Central memory CD8-positive, alpha-beta T cell (primary cell): ENCODE results near the gene CYP4B1.
"Not testable (repeated sequence)": the region's sequence is repeated elsewhere in the genome, so short reads cannot be mapped to it uniquely, and the experiment has no call there.

Source experiments
- ATAC-seq: fragments of 150-1000 bp; cut with Tn5 transposase; replicated peaks from 2 replicates; pipeline ENCODE4 v1.10.0; 2022; ENCODE audit warnings: mild to moderate bottlenecking, moderate FRiP score, moderate number of reproducible peaks; ENCODE audit not compliant: poor library complexity, severe bottlenecking; ENCODE audit errors: extremely low read depth
- DNase-seq, 2 donors: peaks; one replicate each; pipeline ENCODE4 v3.0.0; 2021; ENCODE audit warnings: low spot score in 2 of 2
- H3K27ac Mint-ChIP-seq: one replicate; pipeline ENCODE4 v1.8.0; 2022; ENCODE audit warnings: low read depth, mild to moderate bottlenecking, moderate library complexity, mixed read lengths
- H3K27me3 Mint-ChIP-seq: one replicate; pipeline ENCODE4 v1.8.0; 2022; ENCODE audit warnings: mixed read lengths
- H3K36me3 Mint-ChIP-seq: one replicate; pipeline ENCODE4 v1.8.0; 2022; ENCODE audit warnings: mild to moderate bottlenecking, moderate library complexity, mixed read lengths; ENCODE audit not compliant: insufficient read depth
- H3K4me1 Mint-ChIP-seq: one replicate; pipeline ENCODE4 v1.8.0; 2022; ENCODE audit warnings: mixed read lengths
- H3K4me3 Mint-ChIP-seq: one replicate; pipeline ENCODE4 v1.8.0; 2022; ENCODE audit warnings: mild to moderate bottlenecking, moderate library complexity, mixed read lengths
- H3K9me3 Mint-ChIP-seq: one replicate; pipeline ENCODE4 v1.8.0; 2022; ENCODE audit warnings: mixed read lengths

The CYP4B1 gene

GRCh38 chr1:46798810-46799209 lies at the start of gene CYP4B1:
Gene CYP4B1, plus strand, starts transcription at chr1:46799046. Its CDS starts 36 bp downstream, at chr1:46799082.
- Mint-ChIP-seq H3K27me3 (peaks cover 59% of the 10 kb centered on the region), H3K27ac (no peak within 1 kb of the TSS), H3K9me3 (no peaks in the 10 kb centered on the region), H3K4me3 (no peak within 1 kb of the TSS), H3K4me1 (no peaks in the 10 kb centered on the region), H3K36me3 (peaks cover 2% of the 10 kb centered on the region)
- DNase-seq (no peak), ATAC-seq (no peak)

GRCh38 chr1:46749404-46749803 lies 49.4 kb upstream of the CYP4B1 start:
- H3K4me3 Mint-ChIP-seq: no peak overlapping the region
- H3K9me3 Mint-ChIP-seq: no peaks in the 10 kb centered on the region
- H3K27me3 Mint-ChIP-seq: peaks cover 86% of the 10 kb centered on the region
- ATAC-seq (no peak), DNase-seq (no peak)
- H3K4me1 Mint-ChIP-seq: no peaks in the 10 kb centered on the region
- no peaks in the 10 kb centered on the region for H3K36me3 Mint-ChIP-seq
- no peak overlapping the region for H3K27ac Mint-ChIP-seq

- H3K36me3 Mint-ChIP-seq: no peaks in the 10 kb centered on the region
- no peak overlapping the region for H3K4me3 Mint-ChIP-seq
- ATAC-seq (no peak), DNase-seq (no peak)
- H3K4me1 Mint-ChIP-seq: no peaks in the 10 kb centered on the region
- peaks cover 86% of the 10 kb centered on the region for H3K27me3 Mint-ChIP-seq
- H3K27ac Mint-ChIP-seq: no peak overlapping the region
- no peaks in the 10 kb centered on the region for H3K9me3 Mint-ChIP-seq
These were observed 48.9 kb upstream of the CYP4B1 start for GRCh38 chr1:46749921-46750404.

GRCh38 chr1:46753985-46754384 lies 44.9 kb upstream of the CYP4B1 start:
- Mint-ChIP-seq H3K9me3 (no peaks in the 10 kb centered on the region), H3K4me3 (no peak overlapping the region), H3K36me3 (no peaks in the 10 kb centered on the region), H3K4me1 (no peaks in the 10 kb centered on the region), H3K27me3 (peaks cover 94% of the 10 kb centered on the region), H3K27ac (no peak overlapping the region)
- no peak for ATAC-seq
- DNase-seq: no peak

GRCh38 chr1:46754707-46755106 lies 44.1 kb upstream of the CYP4B1 start:
- not testable (repeated sequence) for H3K27ac Mint-ChIP-seq, H3K4me3 Mint-ChIP-seq, H3K36me3 Mint-ChIP-seq, H3K4me1 Mint-ChIP-seq, DNase-seq, H3K9me3 Mint-ChIP-seq, ATAC-seq
- H3K27me3 Mint-ChIP-seq: peaks cover 89% of the 10 kb centered on the region

GRCh38 chr1:46755121-46755520 lies 43.7 kb upstream of the CYP4B1 start:
- Mint-ChIP-seq H3K36me3 (no peaks in the 10 kb centered on the region), H3K9me3 (no peaks in the 10 kb centered on the region), H3K27ac (no peak overlapping the region), H3K27me3 (peaks cover 89% of the 10 kb centered on the region), H3K4me1 (no peaks in the 10 kb centered on the region), H3K4me3 (no peak overlapping the region)
- no peak for ATAC-seq
- DNase-seq: no peak

GRCh38 chr1:46757247-46757955 lies 41.4 kb upstream of the CYP4B1 start:
- H3K27me3 Mint-ChIP-seq: peaks cover 85% of the 10 kb centered on the region
- no peak overlapping the region for H3K4me3 Mint-ChIP-seq
- H3K9me3 Mint-ChIP-seq: no peaks in the 10 kb centered on the region
- no peaks in the 10 kb centered on the region for H3K4me1 Mint-ChIP-seq
- H3K27ac Mint-ChIP-seq: no peak overlapping the region
- DNase-seq: no peak
- H3K36me3 Mint-ChIP-seq: no peaks in the 10 kb centered on the region
- ATAC-seq: no peak

- DNase-seq (no peak), ATAC-seq (no peak)
- H3K27ac Mint-ChIP-seq: no peak overlapping the region
- H3K4me3 Mint-ChIP-seq: no peak overlapping the region
- no peaks in the 10 kb centered on the region for H3K36me3 Mint-ChIP-seq
- no peaks in the 10 kb centered on the region for H3K9me3 Mint-ChIP-seq
- H3K4me1 Mint-ChIP-seq: no peaks in the 10 kb centered on the region
- H3K27me3 Mint-ChIP-seq: peaks cover 81% of the 10 kb centered on the region
These were observed 40.8 kb upstream of the CYP4B1 start for GRCh38 chr1:46757956-46758528.

GRCh38 chr1:46760558-46761166 lies 38.2 kb upstream of the CYP4B1 start:
- Mint-ChIP-seq H3K27ac (no peak overlapping the region), H3K36me3 (no peaks in the 10 kb centered on the region), H3K27me3 (peaks cover 69% of the 10 kb centered on the region), H3K4me3 (no peak overlapping the region), H3K4me1 (no peaks in the 10 kb centered on the region), H3K9me3 (no peaks in the 10 kb centered on the region)
- ATAC-seq (no peak), DNase-seq (no peak)

GRCh38 chr1:46761740-46762139 lies 37.1 kb upstream of the CYP4B1 start:
- ATAC-seq: no peak

GRCh38 chr1:46764402-46764801 lies 34.4 kb upstream of the CYP4B1 start:
- Mint-ChIP-seq H3K4me1 (no peaks in the 10 kb centered on the region), H3K4me3 (no peak overlapping the region), H3K9me3 (no peaks in the 10 kb centered on the region), H3K27ac (no peak overlapping the region), H3K27me3 (peaks cover 65% of the 10 kb centered on the region), H3K36me3 (no peaks in the 10 kb centered on the region)
- no peak for DNase-seq
- ATAC-seq: no peak

More at GRCh38 chr1:46761740-46762139, 37.1 kb upstream of the CYP4B1 start:
- Mint-ChIP-seq H3K27me3 (peaks cover 62% of the 10 kb centered on the region), H3K4me3 (no peak overlapping the region), H3K36me3 (no peaks in the 10 kb centered on the region), H3K9me3 (no peaks in the 10 kb centered on the region), H3K27ac (no peak overlapping the region), H3K4me1 (no peaks in the 10 kb centered on the region)
- DNase-seq: no peak

- Mint-ChIP-seq H3K36me3 (no peaks in the 10 kb centered on the region), H3K9me3 (peaks cover 18% of the 10 kb centered on the region), H3K4me1 (peaks cover 6% of the 10 kb centered on the region), H3K27me3 (peaks cover 64% of the 10 kb centered on the region), H3K4me3 (no peak overlapping the region), H3K27ac (no peak overlapping the region)
- no peak for DNase-seq
- ATAC-seq: no peak
These were observed 31.1 kb upstream of the CYP4B1 start for GRCh38 chr1:46767649-46768282.
